ENCODE measurements around the gene ZGPAT. TPM values are rescaled to one million over a fixed set of nuclear protein-coding genes. Genes with fewer than 3 reads are reported as not detected.
A peak's percentile ranks its signal among the peaks of the same experiment; 100 is the strongest.

ZGPAT gene
- total RNA-seq, 1 experiment from 2014 or later = 27.6 TPM

DNA sequence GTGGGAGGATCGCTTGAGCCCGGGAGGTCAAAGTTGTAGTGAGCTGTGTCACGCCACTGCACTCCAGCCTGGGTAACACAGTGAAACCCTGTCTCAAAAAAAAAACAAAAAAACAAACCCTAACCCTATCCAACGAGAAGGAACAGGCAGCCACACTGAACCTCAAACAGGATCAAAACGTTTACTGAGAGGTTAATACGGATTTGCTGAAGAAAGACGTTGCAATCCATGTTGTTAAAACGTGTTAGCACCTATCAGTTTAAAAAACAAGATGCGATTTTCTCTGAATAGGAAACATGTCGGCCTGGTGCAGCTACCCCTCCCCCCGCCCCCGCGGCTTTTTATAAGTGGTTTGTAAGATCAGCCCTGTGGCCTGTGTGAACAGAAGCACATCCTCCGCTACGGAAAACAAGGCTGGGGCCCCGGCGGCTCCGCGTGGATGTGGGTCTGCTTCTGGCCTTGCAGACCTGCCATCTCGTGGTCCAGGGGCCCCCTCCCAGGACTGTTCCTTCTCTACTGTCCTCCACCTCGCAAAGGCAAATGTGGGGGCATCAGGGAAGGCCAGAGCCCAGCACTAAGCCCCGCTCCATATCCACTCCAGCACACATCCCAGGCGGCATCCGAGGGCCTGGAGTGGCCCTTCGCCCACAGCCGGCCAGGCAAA is 43.1 kb downstream of the ZGPAT start:
- no peak overlapping the region for H3T11ph ChIP-seq (ENCODE audit: low read length)
- no peaks in the 10 kb centered on the region for H3K79me1 ChIP-seq (ENCODE audit: insufficient read depth, low read depth, low read length, poor library complexity, severe bottlenecking)
- no peak overlapping the region for H3K23ac ChIP-seq (ENCODE audit: insufficient read length, low read depth, low read length)
- Mint-ChIP-seq H3K9me3 (no peaks in the 10 kb centered on the region), H3K27ac (peak overlapping the region; percentile 23 to 84 (median 59); a peak in 4 of 7 replicates), H3K36me3 (ENCODE audit: insufficient read depth in 1 of 3, low read depth in 3 of 3) (peaks cover 0 to 2% (median 0%) of the 10 kb centered on the region in 3 experiments; a peak in 1 of 7 replicates), H3K4me1 (peaks cover 14 to 22% of the 10 kb centered on the region in 2 experiments), H3K4me3 (no peak overlapping the region), H3K27me3 (ENCODE audit: low read depth) (no peaks in the 10 kb centered on the region)
- no peak overlapping the region for H4K8ac ChIP-seq (replicated peaks; ENCODE audit: insufficient read length, low read depth, low read length)
- H3K4me1 ChIP-seq (ENCODE audit: insufficient read depth, low read length) = no peaks in the 10 kb centered on the region; the same call in 1 of the 2 replicates
- no peaks in the 10 kb centered on the region for H3K79me2 ChIP-seq (ENCODE audit: insufficient read depth, low read length)
- H2BK5ac ChIP-seq (ENCODE audit: insufficient read length, low read length) = no peak overlapping the region
- no peak overlapping the region; the same call in 1 of the 2 replicates for H3K14ac ChIP-seq (ENCODE audit: insufficient read depth, low read length)
- no peak overlapping the region for H4K5ac ChIP-seq (ENCODE audit: insufficient read length, low read depth, low read length)
- no peak overlapping the region for H2BK20ac ChIP-seq (ENCODE audit: low read depth, low read length, poor library complexity, severe bottlenecking)
- H3K9me3 ChIP-seq (ENCODE audit: control insufficient read depth, low read depth, low read length) = no peaks in the 10 kb centered on the region
- no peaks in the 10 kb centered on the region for H3K27me3 ChIP-seq (ENCODE audit: insufficient read depth, low read length)
- peak; percentile 55 for DNase-seq
- H3K4me2 ChIP-seq (ENCODE audit: insufficient read depth, insufficient read length, low read length) = no peak overlapping the region
- WGBS (ENCODE audit: extremely low coverage, insufficient read length, low lambda C conversion rate) = no CpG with 5 or more reads among the region's 26 CpGs
- H3K56ac ChIP-seq (ENCODE audit: insufficient read length, low read depth, low read length) = no peak overlapping the region
- H4K91ac ChIP-seq (ENCODE audit: insufficient read length, low read depth, low read length) = no peak overlapping the region
- no peak overlapping the region for H3K9ac ChIP-seq (ENCODE audit: extremely low read depth, insufficient read length, low read length)
- no peak overlapping the region for H2BK15ac ChIP-seq (ENCODE audit: low read depth, low read length)
- no peak overlapping the region for H2AFZ ChIP-seq (ENCODE audit: low read length)
- H3K4ac ChIP-seq (ENCODE audit: low read depth, low read length) = no peak overlapping the region
- H2BK12ac ChIP-seq (ENCODE audit: insufficient read length, low read depth, low read length) = no peak overlapping the region
- no peaks in the 10 kb centered on the region for H3K23me2 ChIP-seq (ENCODE audit: insufficient read length, low read depth, low read length, poor library complexity, severe bottlenecking)
- peak overlapping the region; percentile 46 for H3K18ac ChIP-seq (ENCODE audit: insufficient read length, low read depth, low read length)
- TF ChIP-seq, protein P1, sequence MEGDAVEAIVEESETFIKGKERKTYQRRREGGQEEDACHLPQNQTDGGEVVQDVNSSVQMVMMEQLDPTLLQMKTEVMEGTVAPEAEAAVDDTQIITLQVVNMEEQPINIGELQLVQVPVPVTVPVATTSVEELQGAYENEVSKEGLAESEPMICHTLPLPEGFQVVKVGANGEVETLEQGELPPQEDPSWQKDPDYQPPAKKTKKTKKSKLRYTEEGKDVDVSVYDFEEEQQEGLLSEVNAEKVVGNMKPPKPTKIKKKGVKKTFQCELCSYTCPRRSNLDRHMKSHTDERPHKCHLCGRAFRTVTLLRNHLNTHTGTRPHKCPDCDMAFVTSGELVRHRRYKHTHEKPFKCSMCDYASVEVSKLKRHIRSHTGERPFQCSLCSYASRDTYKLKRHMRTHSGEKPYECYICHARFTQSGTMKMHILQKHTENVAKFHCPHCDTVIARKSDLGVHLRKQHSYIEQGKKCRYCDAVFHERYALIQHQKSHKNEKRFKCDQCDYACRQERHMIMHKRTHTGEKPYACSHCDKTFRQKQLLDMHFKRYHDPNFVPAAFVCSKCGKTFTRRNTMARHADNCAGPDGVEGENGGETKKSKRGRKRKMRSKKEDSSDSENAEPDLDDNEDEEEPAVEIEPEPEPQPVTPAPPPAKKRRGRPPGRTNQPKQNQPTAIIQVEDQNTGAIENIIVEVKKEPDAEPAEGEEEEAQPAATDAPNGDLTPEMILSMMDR (conservative IDR thresholded peaks at IDR 0.05) = no peak
- H2BK120ac ChIP-seq (ENCODE audit: low read depth, low read length, poor library complexity, severe bottlenecking) = no peak overlapping the region
- H2AK5ac ChIP-seq (ENCODE audit: insufficient read length, low read length) = no peak overlapping the region
- H4K20me1 ChIP-seq (ENCODE audit: control insufficient read depth, insufficient read depth, insufficient read length) = no peaks in the 10 kb centered on the region
- H3K27ac ChIP-seq (ENCODE audit: insufficient read length, low read depth, low read length) = no peak overlapping the region

Data from H9 (cell line).